A673 (cell line): ENCODE measurements around the gene PCARE.

ENCODE experiments used
- EZH2 ChIP-seq: fragments of 200-600 bp; sonication (generic); IDR thresholded peaks from 2 replicates; pipeline ENCODE4 v1.6.1; 2017; ENCODE audit warnings: borderline replicate concordance, low read depth, mild to moderate bottlenecking, mixed read lengths, antibody characterized with exemption, low read length; ENCODE audit not compliant: poor library complexity, severe bottlenecking
- TF ChIP-seq, protein P1 (sequence below): fragments of 300-800, 200-600 bp; sonication (generic); conservative IDR thresholded peaks from 2 replicates; pipeline ENCODE4 v1.5.1; 2017; ENCODE audit warnings: low read depth, mild to moderate bottlenecking, antibody characterized with exemption, low read length, moderate library complexity, mixed read lengths

DNA sequence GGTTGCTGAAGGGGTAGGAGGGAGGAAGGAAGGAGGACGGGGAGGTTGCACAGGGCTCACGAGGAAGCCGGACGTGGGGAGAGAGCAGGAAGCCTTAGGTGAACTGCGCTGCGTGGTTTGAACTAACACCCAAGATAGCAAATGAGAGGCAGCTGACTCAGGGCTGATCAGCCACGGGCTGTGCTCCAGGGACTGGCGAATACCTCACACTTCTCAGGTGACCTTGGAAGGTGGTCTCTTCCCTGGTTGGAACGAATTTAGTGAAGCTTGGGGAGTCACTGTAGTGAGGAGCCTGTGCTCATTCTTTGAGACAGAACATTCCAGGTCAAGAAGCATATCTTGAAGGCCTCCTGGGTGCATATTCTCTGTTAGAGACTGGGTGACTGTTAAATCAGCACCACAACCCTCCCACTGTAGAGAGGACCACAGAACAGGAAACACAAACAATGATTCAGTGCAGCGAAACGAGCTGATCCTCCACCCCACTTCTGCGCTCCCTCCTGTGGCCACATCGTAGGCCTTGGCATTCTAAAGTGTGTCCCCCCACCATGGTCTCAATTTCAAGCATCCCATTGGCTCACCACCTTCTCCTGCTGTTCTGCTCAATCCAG, 59.4 kb downstream of the PCARE start:
- no peak for TF ChIP-seq EZH2
- TF ChIP-seq, protein P1, sequence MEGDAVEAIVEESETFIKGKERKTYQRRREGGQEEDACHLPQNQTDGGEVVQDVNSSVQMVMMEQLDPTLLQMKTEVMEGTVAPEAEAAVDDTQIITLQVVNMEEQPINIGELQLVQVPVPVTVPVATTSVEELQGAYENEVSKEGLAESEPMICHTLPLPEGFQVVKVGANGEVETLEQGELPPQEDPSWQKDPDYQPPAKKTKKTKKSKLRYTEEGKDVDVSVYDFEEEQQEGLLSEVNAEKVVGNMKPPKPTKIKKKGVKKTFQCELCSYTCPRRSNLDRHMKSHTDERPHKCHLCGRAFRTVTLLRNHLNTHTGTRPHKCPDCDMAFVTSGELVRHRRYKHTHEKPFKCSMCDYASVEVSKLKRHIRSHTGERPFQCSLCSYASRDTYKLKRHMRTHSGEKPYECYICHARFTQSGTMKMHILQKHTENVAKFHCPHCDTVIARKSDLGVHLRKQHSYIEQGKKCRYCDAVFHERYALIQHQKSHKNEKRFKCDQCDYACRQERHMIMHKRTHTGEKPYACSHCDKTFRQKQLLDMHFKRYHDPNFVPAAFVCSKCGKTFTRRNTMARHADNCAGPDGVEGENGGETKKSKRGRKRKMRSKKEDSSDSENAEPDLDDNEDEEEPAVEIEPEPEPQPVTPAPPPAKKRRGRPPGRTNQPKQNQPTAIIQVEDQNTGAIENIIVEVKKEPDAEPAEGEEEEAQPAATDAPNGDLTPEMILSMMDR, result no peak
